Uterus (tissue), 4 donors: Measurements from ENCODE around the gene ARRB2. TPM values are rescaled to one million over a fixed set of nuclear protein-coding genes. Genes with fewer than 3 reads are reported as not detected.

Experiments
- DNase-seq, 2 donors: peaks; one replicate each; pipeline ENCODE4 v3.0.0-alpha.2; 2019 to 2020
- H3K27ac ChIP-seq, 2 donors: fragments of 200-600 bp; sonication (generic); 1 replicate in 1 of 2; 2 replicates in 1 of 2; pipeline ENCODE4 v1.5.1; 2016 to 2018
- H3K27me3 ChIP-seq, 2 donors: fragments of 200-600 bp; sonication (generic); one replicate each; pipeline ENCODE4 v1.5.1; 2018 to 2019; ENCODE audit warnings: control low read depth in 1 of 2
- H3K36me3 ChIP-seq, 2 donors: fragments of 200-600 bp; sonication (generic); one replicate each; pipeline ENCODE4 v1.5.1; 2019; ENCODE audit warnings: control low read depth in 1 of 2
- H3K4me1 ChIP-seq, 2 donors: fragments of 200-600 bp; sonication (generic); one replicate each; pipeline ENCODE4 v1.5.1; 2018 to 2019; ENCODE audit warnings: control low read depth in 1 of 2
- H3K4me3 ChIP-seq, 2 donors: fragments of 200-600 bp; sonication (generic); 1 replicate in 1 of 2; 2 replicates in 1 of 2; pipeline ENCODE4 v1.5.1; 2018 to 2019; ENCODE audit warnings: mild to moderate bottlenecking in 1 of 2
- H3K9me3 ChIP-seq, 2 donors: fragments of 200-600 bp; sonication (generic); one replicate each; pipeline ENCODE4 v1.5.1; 2019; ENCODE audit warnings: control low read depth in 1 of 2
- CTCF ChIP-seq, 4 experiments: fragments of 200-600 bp in 2 of 4; fragments of 450-650 bp in 2 of 4; sonication (generic) in 2 of 4; IDR thresholded peaks; one replicate each; pipeline ENCODE4 v1.5.1; 2016 to 2019; ENCODE audit warnings: antibody characterized with exemption in 4 of 4, mild to moderate bottlenecking in 2 of 4, moderate library complexity in 1 of 4
- POLR2A ChIP-seq, 2 donors: fragments of 450-650 bp; IDR thresholded peaks; one replicate each; pipeline ENCODE4 v1.6.1; 2016; ENCODE audit warnings: antibody characterized with exemption in 2 of 2, mild to moderate bottlenecking in 1 of 2, moderate library complexity in 1 of 2
- intact Hi-C: fragments of 100-400 bp; cut with DNase I; formaldehyde crosslinking; loops from one replicate; pipeline ENCODE4 v1.15.1; 2023; ENCODE audit warnings: low total_unique reads
- total RNA-seq, 4 donors: library from RNA; depleted of rRNA in 3 of 4; stranded (reverse); fragments of >200 nt in 3 of 4; gene quantifications; one replicate each; pipeline versions ENCODE4 v1.1.0 to v1.2.4, GENCODE V29; 2014 to 2023
- donor health status: DM: yes; HTN: yes; CAD: no.

The ARRB2 gene
- total RNA-seq, 4 donors from 2014 or later: 11.6 to 48.5 (median 40.8) TPM

GRCh38 chr17:4741544-4741943 lies 31.1 kb downstream of the ARRB2 start:
- Histone ChIP-seq H3K36me3 (no peaks in the 10 kb centered on the region), H3K27ac (no peak overlapping the region), H3K4me3 (no peak overlapping the region), H3K27me3 (peaks cover 0 to 7% of the 10 kb centered on the region in 2 donors), H3K4me1 (no peaks in the 10 kb centered on the region), H3K9me3 (no peaks in the 10 kb centered on the region)
- intact Hi-C loops: no loop called here
- TF ChIP-seq POLR2A (IDR thresholded peaks at IDR 0.05) (no peak), CTCF (IDR thresholded peaks at IDR 0.05) (no peak)
- no peak for DNase-seq

- Histone ChIP-seq H3K4me1 (no peaks in the 10 kb centered on the region), H3K27ac (no peak overlapping the region), H3K4me3 (no peak overlapping the region), H3K36me3 (no peaks in the 10 kb centered on the region), H3K9me3 (no peaks in the 10 kb centered on the region), H3K27me3 (peaks cover 0 to 7% of the 10 kb centered on the region in 2 donors)
- intact Hi-C loops: no loop called here
- DNase-seq: no peak
- TF ChIP-seq POLR2A (IDR thresholded peaks at IDR 0.05): no peak
- no peak for TF ChIP-seq CTCF (IDR thresholded peaks at IDR 0.05)
Measured at GRCh38 chr17:4742133-4742532, 31.7 kb downstream of the ARRB2 start.

GRCh38 chr17:4742629-4743028 lies 32.2 kb downstream of the ARRB2 start:
- no peaks in the 10 kb centered on the region for H3K9me3 ChIP-seq
- TF ChIP-seq CTCF (IDR thresholded peaks at IDR 0.05): no peak
- TF ChIP-seq POLR2A (IDR thresholded peaks at IDR 0.05): no peak
- peaks cover 0 to 7% of the 10 kb centered on the region in 2 donors for H3K27me3 ChIP-seq
- intact Hi-C loops: no loop called here
- H3K36me3 ChIP-seq: no peaks in the 10 kb centered on the region
- H3K27ac ChIP-seq: no peak overlapping the region
- H3K4me1 ChIP-seq: no peaks in the 10 kb centered on the region
- DNase-seq: no peak
- no peak overlapping the region for H3K4me3 ChIP-seq

- H3K27ac ChIP-seq: no peak overlapping the region
- no peak for TF ChIP-seq CTCF (IDR thresholded peaks at IDR 0.05)
- no peak for TF ChIP-seq POLR2A (IDR thresholded peaks at IDR 0.05)
- no peak overlapping the region for H3K4me3 ChIP-seq
- peaks cover 0 to 7% of the 10 kb centered on the region in 2 donors for H3K27me3 ChIP-seq
- no peaks in the 10 kb centered on the region for H3K4me1 ChIP-seq
- intact Hi-C loops: no loop called here
- no peaks in the 10 kb centered on the region for H3K9me3 ChIP-seq
- no peak for DNase-seq
- H3K36me3 ChIP-seq: no peaks in the 10 kb centered on the region
Measured at GRCh38 chr17:4743216-4743615, 32.8 kb downstream of the ARRB2 start.

- Histone ChIP-seq H3K9me3 (no peaks in the 10 kb centered on the region), H3K27me3 (peaks cover 0 to 7% of the 10 kb centered on the region in 2 donors), H3K4me1 (no peaks in the 10 kb centered on the region), H3K4me3 (no peak overlapping the region), H3K36me3 (no peaks in the 10 kb centered on the region), H3K27ac (no peak overlapping the region)
- intact Hi-C loops: no loop called here
- no peak for DNase-seq
- TF ChIP-seq CTCF (IDR thresholded peaks at IDR 0.05) (no peak), POLR2A (IDR thresholded peaks at IDR 0.05) (no peak)
Measured at GRCh38 chr17:4743898-4744297, 33.5 kb downstream of the ARRB2 start.
